ENCODE data around the gene EBF3. TPM values are rescaled to one million over a fixed set of nuclear protein-coding genes. Genes with fewer than 3 reads are reported as not detected.

The EBF3 gene
- total RNA-seq, 2 experiments from 2014 or later = not detected

DNA sequence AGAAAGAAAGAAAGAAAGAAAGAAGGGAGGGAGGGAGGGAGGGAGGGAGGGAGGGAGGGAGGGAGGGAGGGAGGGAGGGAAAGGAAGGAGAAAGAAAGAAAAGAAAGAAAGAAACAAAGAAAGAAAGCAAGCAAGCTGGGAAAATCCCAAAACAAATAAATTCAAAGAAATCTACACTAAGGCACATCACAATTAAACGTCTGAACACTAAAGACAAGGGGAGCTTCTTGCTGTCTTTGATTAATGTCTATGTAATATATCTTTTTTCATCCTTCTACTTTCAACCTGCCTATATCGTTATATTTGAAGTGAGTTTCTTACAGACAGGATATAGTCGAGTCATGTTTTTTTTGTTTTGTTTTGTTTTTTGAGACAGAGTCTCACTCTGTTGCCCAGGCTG lies 28.3 kb upstream of the EBF3 start:
- no peak for DNase-seq
- no peaks in the 10 kb centered on the region for H3K4me1 Mint-ChIP-seq (ENCODE audit: low read depth)
- H3K4me3 Mint-ChIP-seq = no peak overlapping the region
- intact Hi-C loops (cut with micrococcal nuclease) = no loop called here
- H3K36me3 Mint-ChIP-seq (ENCODE audit: low read depth) = no peaks in the 10 kb centered on the region
- peaks cover 15% of the 10 kb centered on the region for H3K9me3 Mint-ChIP-seq
- no peak overlapping the region for H3K27ac Mint-ChIP-seq
- CTCF ChIA-PET = interaction anchor here (0.7 kb wide), 1 partner anchor 644 kb away, joined by 4 read pairs; no protein-coding TSS in a partner anchor
- H3K27me3 Mint-ChIP-seq (ENCODE audit: low read depth) = peaks cover 54% of the 10 kb centered on the region

DNA sequence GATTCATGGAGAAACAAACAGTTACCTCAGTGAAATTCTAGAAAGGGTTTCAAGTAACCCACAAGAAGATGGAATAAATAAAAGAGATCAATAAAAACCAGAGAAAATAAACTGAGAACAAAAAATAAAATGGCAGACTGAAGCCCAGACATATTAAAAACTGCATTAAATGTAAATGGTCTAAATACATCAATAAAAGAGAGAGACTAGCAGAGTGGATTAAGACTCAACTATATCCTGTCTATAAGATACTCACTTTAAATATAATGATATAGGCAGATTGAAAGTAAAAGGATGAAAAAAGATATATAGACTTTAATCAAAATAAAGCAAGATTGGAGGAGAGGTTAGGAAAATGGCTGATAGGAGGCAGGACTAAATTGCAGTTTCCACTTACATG lies 18.8 kb upstream of the EBF3 start:
- no peak overlapping the region for H3K4me3 Mint-ChIP-seq

DNA sequence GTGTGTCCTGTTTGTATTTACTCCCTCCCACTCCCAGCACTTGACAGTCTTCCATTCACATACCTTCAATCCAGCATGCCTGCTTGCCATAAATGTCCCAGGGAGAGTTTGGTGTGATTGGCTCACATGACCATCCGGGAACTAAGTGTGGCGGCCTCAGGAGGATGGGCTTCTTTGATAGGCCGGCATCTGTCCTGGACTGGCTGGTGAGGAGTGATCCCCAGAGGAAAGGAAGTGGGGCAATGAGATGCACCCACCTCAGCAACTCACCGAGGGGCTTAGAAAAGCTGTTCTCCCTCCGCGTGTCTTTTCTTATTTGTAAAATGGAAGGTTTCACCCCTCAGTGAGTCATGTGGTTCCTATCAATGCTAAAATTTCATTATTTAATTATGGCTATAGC lies 14.9 kb upstream of the EBF3 start:
- Mint-ChIP-seq H3K9me3 (peaks cover 19% of the 10 kb centered on the region), H3K27me3 (ENCODE audit: low read depth) (peaks cover 63% of the 10 kb centered on the region), H3K36me3 (ENCODE audit: low read depth) (peaks cover 1% of the 10 kb centered on the region), H3K4me1 (ENCODE audit: low read depth) (no peaks in the 10 kb centered on the region), H3K4me3 (no peak overlapping the region), H3K27ac (no peak overlapping the region)
- intact Hi-C loops (cut with micrococcal nuclease) = no loop called here
- CTCF ChIA-PET = no interaction called here
- DNase-seq = no peak

More for the DNA sequence above, 18.8 kb upstream of the EBF3 start:
- peaks cover 32% of the 10 kb centered on the region for H3K9me3 Mint-ChIP-seq
- H3K27ac Mint-ChIP-seq = no peak overlapping the region
- CTCF ChIA-PET = no interaction called here
- H3K4me1 Mint-ChIP-seq (ENCODE audit: low read depth) = no peaks in the 10 kb centered on the region
- peaks cover 1% of the 10 kb centered on the region for H3K36me3 Mint-ChIP-seq (ENCODE audit: low read depth)
- H3K27me3 Mint-ChIP-seq (ENCODE audit: low read depth) = peaks cover 59% of the 10 kb centered on the region
- intact Hi-C loops (cut with micrococcal nuclease) = no loop called here
- DNase-seq = no peak

DNA sequence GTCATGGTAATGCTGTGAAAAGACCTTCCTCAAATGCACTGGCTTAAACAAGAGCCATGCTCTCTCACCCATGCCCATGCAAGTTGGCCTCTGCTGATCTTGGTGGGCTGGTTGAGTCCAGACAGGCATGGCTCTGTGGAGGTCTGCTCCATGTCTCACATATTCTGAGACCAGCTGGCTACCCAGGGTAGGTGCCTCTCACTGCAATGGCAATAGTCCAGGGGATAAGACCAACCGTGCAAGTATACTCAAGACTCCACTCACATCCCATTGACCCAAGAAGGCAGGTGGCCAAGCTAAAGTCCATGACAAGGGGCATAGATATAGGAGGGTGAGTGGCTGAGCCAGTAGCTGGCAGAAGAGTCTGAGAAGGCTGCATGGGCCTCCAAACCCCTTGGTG lies 14.2 kb upstream of the EBF3 start:
- Mint-ChIP-seq H3K4me3 (no peak overlapping the region), H3K36me3 (ENCODE audit: low read depth) (peaks cover 1% of the 10 kb centered on the region), H3K27ac (no peak overlapping the region), H3K9me3 (peaks cover 14% of the 10 kb centered on the region), H3K4me1 (ENCODE audit: low read depth) (peaks cover 1% of the 10 kb centered on the region), H3K27me3 (ENCODE audit: low read depth) (peaks cover 66% of the 10 kb centered on the region)
- no peak for DNase-seq
- intact Hi-C loops (cut with micrococcal nuclease) = no loop called here
- CTCF ChIA-PET = interaction anchor here (0.9 kb wide), 1 partner anchor 150 kb away, joined by 3 read pairs; no protein-coding TSS in a partner anchor

DNA sequence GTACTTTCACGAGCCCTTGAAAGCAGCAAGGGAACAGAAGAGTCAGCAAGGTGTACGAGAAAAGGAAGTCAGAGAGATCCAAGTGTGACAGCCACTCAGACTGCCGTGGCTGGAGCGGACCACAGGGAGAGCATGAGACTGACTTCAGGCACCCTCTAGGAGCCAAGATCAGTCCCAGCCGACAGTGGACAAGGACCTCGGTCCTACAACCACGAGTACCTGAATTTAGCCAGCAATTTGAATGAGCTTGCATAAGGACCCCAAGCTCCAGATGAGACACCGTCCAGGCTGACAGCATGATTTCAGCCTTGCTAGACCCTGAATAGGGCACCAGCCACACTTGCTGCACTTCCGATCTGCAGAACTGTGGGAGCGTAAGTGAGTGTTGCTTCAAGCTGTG lies 13.7 kb upstream of the EBF3 start:
- intact Hi-C loops (cut with micrococcal nuclease) = no loop called here
- Mint-ChIP-seq H3K27ac (no peak overlapping the region), H3K9me3 (peaks cover 9% of the 10 kb centered on the region), H3K27me3 (ENCODE audit: low read depth) (peaks cover 61% of the 10 kb centered on the region), H3K4me1 (ENCODE audit: low read depth) (peaks cover 1% of the 10 kb centered on the region), H3K36me3 (ENCODE audit: low read depth) (peaks cover 1% of the 10 kb centered on the region), H3K4me3 (no peak overlapping the region)
- no peak for DNase-seq
- CTCF ChIA-PET = interaction anchor here (0.5 to 0.9 kb wide), 3 partner anchors 67 to 1764 kb away, joined by 3 read pairs; no protein-coding TSS in a partner anchor

DNA sequence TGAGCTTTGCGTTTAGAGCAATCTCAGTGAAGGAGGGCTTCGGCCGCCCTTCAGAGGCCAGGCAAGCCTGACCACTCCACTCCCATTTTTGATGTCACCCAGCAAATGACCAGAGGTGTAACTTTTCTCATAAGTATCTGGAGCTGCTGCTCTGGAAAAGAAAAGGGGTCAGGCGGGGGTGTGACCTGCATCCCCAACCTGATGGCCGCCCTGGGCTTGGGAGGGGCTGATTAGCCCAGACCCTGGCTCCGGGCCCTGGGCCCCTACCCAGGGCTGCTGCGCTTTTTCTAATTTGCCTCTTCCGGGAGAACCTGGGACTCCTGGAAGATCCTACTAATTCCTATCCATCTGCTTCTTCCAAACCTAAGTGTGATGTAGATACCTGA lies 9.6 kb upstream of the EBF3 start:
- H3K27ac Mint-ChIP-seq = no peak overlapping the region

DNA sequence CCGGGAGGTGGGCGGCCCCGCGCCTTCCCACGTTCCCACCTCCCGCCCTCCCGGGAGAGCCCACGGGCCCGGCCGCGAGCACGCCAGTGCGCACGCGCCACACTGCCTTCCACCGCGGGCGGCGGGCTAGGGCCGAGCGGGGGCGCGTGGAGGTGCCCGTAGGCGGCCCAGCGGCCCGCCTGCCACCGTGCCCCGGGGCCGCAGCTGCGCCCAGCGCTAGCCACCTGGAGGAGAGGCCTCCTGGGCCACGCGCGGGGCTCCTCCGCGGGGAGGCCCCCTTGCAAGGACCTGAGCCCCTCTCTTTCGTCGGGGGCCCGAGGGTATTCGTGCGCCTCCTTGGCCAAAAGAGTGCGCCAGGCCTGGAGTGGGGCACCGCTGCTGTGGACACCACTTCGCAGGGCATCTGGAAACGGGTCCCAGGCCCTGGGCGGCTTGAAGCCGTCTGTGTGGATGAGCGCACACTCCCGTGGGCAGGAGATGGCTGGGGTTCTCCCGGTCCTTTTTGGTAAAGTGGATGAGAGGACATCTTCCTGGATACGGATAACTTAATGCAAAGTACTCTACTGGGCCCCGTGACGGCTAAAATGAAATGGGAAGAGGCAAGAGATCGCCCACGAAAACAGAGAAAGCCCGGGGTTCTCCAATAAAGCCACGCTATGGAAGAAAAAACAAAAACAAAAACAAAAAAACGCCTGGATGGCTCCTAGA lies 9.0 kb upstream of the EBF3 start:
- peaks cover 21% of the 10 kb centered on the region for H3K4me1 Mint-ChIP-seq (ENCODE audit: low read depth)
- peaks cover 69% of the 10 kb centered on the region for H3K27me3 Mint-ChIP-seq (ENCODE audit: low read depth)
- H3K4me3 Mint-ChIP-seq = no peak overlapping the region
- DNase-seq = no peak
- H3K9me3 Mint-ChIP-seq = no peaks in the 10 kb centered on the region
- no peaks in the 10 kb centered on the region for H3K36me3 Mint-ChIP-seq (ENCODE audit: low read depth)
- no peak overlapping the region for H3K27ac Mint-ChIP-seq
- CTCF ChIA-PET = no interaction called here
- intact Hi-C loops (cut with micrococcal nuclease) = loop anchor here (1.0 to 5.0 kb wide), 5 partner anchors 96 to 1761 kb away; no protein-coding TSS in a partner anchor

More for the DNA sequence above, 9.6 kb upstream of the EBF3 start:
- H3K27me3 Mint-ChIP-seq (ENCODE audit: low read depth) = peaks cover 67% of the 10 kb centered on the region
- no peaks in the 10 kb centered on the region for H3K9me3 Mint-ChIP-seq
- CTCF ChIA-PET = no interaction called here
- H3K4me1 Mint-ChIP-seq (ENCODE audit: low read depth) = peaks cover 21% of the 10 kb centered on the region
- DNase-seq = no peak
- H3K4me3 Mint-ChIP-seq = no peak overlapping the region
- intact Hi-C loops (cut with micrococcal nuclease) = loop anchor here (5.0 kb wide), 4 partner anchors 96 to 1761 kb away; no protein-coding TSS in a partner anchor
- H3K36me3 Mint-ChIP-seq (ENCODE audit: low read depth) = no peaks in the 10 kb centered on the region

DNA sequence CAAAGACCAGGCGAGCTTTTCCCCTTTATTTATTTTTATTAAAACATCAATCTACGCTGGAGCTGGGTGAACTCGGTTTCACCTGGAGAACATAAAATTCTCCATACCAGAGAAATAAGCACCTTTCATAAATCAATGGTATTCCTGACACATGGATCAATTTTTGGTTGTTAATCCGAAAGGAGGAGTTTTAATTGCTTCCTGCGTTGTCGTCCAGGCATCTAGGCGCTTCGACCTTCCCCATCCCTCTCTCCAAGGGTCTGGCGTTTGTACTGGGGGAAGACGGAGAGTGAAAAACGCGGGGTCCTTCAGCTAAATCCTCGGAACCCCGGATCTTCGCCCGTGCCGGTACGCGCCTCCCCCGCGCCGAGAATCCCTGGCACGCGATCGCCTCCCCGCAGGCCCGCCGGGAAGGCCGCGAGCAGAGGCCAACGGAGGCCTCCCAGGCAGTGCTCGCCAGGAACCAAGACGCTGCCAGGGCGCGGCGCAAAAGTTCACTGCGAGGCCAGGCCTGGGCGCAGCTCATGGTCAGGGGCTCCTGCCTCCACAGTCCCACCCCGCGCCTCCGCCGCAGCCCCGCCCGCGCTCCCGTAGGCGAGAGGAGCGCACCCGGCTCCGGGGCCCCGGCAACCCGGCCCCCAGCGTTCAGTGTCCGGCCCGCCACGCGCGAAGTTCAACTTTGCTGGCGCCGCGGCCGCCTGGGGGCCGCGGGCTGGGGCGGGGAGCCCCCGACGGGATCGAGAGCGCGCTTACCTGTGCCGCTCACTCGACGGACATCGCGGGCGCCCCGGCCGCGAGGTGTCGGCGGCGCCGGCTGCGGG lies 8.3 kb upstream of the EBF3 start:
- Mint-ChIP-seq H3K27me3 (ENCODE audit: low read depth) (peaks cover 72% of the 10 kb centered on the region), H3K4me3 (no peak overlapping the region), H3K9me3 (no peaks in the 10 kb centered on the region), H3K36me3 (ENCODE audit: low read depth) (no peaks in the 10 kb centered on the region), H3K4me1 (ENCODE audit: low read depth) (peaks cover 21% of the 10 kb centered on the region), H3K27ac (no peak overlapping the region)
- intact Hi-C loops (cut with micrococcal nuclease) = loop anchor here (1.0 to 5.0 kb wide), 5 partner anchors 95 to 1760 kb away; no protein-coding TSS in a partner anchor
- CTCF ChIA-PET = interaction anchor here (1.2 to 1.9 kb wide), 5 partner anchors 16 to 156 kb away, joined by 3 to 14 read pairs (median 5); no protein-coding TSS in a partner anchor
- DNase-seq = no peak

DNA sequence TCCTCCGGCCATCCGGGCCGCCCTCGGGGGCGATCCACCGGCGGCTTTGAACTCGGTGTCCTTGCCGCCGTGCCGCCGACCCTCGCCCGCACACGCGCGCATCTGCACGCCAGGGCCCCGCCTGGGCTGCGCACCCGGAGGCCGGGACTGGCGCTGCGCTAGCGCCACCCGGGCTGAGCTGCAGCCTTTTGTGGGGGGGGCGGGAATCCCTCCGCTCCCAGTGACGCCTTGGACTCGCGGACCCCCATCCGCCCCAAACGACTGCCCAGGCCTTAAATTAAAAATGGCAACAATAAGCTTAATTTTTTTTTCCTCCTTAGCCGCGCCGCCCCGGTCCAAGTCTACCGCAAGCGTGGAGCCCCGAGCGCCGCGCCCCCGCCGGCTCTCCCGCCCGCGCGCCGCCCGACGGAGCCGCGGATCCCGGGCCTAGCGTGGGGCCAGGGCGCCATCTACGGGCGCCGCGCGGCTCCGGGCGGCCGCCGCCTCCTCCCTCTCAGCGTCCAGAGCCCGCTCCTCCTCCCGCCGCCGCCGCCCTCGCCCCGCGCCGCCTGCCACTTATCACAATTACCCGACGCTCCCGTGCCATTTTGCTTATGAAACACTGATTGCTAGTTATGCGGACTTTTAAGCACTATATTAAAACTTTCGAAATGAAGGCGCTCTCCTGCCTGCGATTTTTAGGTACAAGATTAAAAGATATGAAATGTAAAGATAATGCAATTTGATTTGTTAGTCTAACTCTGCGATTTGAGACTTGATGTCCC lies 7.5 kb upstream of the EBF3 start:
- peaks cover 66% of the 10 kb centered on the region for H3K27me3 Mint-ChIP-seq (ENCODE audit: low read depth)
- peak overlapping the region; percentile 52 for H3K4me3 Mint-ChIP-seq
- peak; percentile 62 for DNase-seq
- peaks cover 21% of the 10 kb centered on the region for H3K4me1 Mint-ChIP-seq (ENCODE audit: low read depth)
- H3K27ac Mint-ChIP-seq = no peak overlapping the region
- no peaks in the 10 kb centered on the region for H3K9me3 Mint-ChIP-seq
- intact Hi-C loops (cut with micrococcal nuclease) = loop anchor here (1.0 to 5.0 kb wide), 8 partner anchors 9 to 1759 kb away; partner anchors contain the start of gene C10orf143
- CTCF ChIA-PET = interaction anchor here (0.7 to 3.1 kb wide), 14 partner anchors 12 to 939 kb away, joined by 3 to 25 read pairs (median 3); no protein-coding TSS in a partner anchor
- H3K36me3 Mint-ChIP-seq (ENCODE audit: low read depth) = no peaks in the 10 kb centered on the region

DNA sequence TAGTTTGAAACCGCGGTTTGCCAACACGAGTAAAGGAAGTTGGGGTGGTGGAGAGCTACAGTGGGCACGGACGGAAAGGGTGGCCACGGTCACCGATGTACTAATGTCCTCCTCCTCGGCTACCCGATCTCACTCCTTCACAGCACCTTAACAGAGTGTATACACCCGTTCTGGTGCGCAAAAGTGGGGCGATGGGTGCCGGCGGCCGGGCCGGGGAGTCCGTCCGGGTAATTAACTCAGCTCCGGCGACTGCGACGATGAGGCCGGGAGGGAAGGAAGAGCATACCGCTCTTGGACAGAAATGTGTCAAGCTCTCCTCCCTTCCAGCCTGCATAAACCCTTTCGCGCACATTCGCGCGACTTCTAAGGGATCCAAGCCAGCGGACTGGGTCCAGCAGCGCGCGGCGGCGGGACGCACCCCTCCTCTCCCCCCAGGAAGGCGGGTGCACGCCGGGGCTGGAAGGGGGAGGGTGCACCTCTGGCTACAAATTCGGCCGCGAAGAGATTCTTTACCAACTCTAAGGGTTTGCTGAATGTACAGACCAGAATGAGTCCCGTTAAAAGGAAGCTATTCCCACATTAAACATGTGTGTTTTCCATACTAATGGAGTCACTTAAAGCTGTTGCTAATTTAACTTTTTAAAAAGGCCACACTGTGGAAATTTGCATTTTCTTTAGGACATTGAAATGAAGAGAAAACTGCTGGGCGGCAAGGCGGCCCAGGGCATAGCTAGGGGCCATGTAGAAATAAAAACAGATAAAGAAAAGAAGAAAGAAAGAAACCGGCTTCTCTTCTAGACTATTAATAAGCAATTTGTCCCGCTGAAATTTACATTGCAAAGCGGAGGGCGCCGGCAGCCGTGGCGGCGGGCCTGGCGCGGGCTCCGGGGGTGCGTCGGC lies 6.6 kb upstream of the EBF3 start:
- no peaks in the 10 kb centered on the region for H3K36me3 Mint-ChIP-seq (ENCODE audit: low read depth)
- H3K27me3 Mint-ChIP-seq (ENCODE audit: low read depth) = peaks cover 67% of the 10 kb centered on the region
- intact Hi-C loops (cut with micrococcal nuclease) = loop anchor here (1.0 to 5.0 kb wide), 7 partner anchors 8 to 1758 kb away; partner anchors contain the start of gene C10orf143
- DNase-seq = no peak
- peak overlapping the region; percentile 53 for H3K27ac Mint-ChIP-seq
- no peaks in the 10 kb centered on the region for H3K9me3 Mint-ChIP-seq
- CTCF ChIA-PET = interaction anchor here (0.6 to 3.1 kb wide), 16 partner anchors 10 to 938 kb away, joined by 3 to 25 read pairs (median 3); no protein-coding TSS in a partner anchor
- H3K4me1 Mint-ChIP-seq (ENCODE audit: low read depth) = peaks cover 23% of the 10 kb centered on the region
- peak overlapping the region; percentile 46 for H3K4me3 Mint-ChIP-seq

DNA sequence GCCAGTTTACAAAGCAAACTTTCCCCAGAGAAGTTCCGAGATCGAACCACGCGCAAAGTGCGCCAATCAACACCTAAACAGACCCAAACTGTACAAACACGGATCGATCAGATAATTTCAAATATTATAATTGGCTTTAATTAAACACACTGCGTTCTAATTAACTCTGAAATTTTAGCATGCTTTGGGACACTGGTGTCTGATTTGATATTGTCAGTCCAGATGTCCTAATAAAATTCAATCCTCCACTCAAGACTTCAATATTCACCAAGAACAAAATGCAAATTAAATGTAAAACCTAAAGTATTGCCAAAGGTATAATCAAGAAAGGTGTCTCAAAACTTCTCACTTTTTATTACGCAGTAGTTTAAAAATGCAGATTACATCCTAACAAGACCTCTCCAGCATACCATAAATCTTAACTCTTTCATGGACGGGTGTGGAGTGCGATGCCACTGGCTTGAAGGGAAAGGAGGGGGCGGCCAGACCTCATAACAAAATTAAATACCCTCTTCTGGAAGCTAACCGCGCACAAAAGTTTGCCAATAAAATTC lies 5.9 kb upstream of the EBF3 start:
- CTCF ChIA-PET = interaction anchor here (0.6 to 3.1 kb wide), 6 partner anchors 9 to 937 kb away, joined by 3 to 25 read pairs (median 4); no protein-coding TSS in a partner anchor
- intact Hi-C loops (cut with micrococcal nuclease) = loop anchor here (1.0 to 5.0 kb wide), 8 partner anchors 12 to 1758 kb away; partner anchors contain the start of gene C10orf143

More for the DNA sequence above, 5.9 kb upstream of the EBF3 start:
- peaks cover 66% of the 10 kb centered on the region for H3K27me3 Mint-ChIP-seq (ENCODE audit: low read depth)
- peaks cover 25% of the 10 kb centered on the region for H3K4me1 Mint-ChIP-seq (ENCODE audit: low read depth)
- H3K4me3 Mint-ChIP-seq = no peak overlapping the region
- H3K9me3 Mint-ChIP-seq = no peaks in the 10 kb centered on the region
- no peaks in the 10 kb centered on the region for H3K36me3 Mint-ChIP-seq (ENCODE audit: low read depth)
- no peak for DNase-seq
- peak overlapping the region; percentile 53 for H3K27ac Mint-ChIP-seq
